HCT116 (cell line): ENCODE data around the gene ABCC10.

Experiments used
- ATF3 ChIP-seq: IDR thresholded peaks from 2 replicates; pipeline ENCODE4 v1.6.1; 2012
- EZH2 ChIP-seq: fragments of 200-600 bp; sonication (generic); IDR thresholded peaks from 2 replicates; pipeline ENCODE4 v1.6.1; 2017; ENCODE audit warnings: antibody characterized with exemption, mixed run types
- JUND ChIP-seq: IDR thresholded peaks from 2 replicates; pipeline ENCODE4 v1.6.1; 2012
- POLR2A ChIP-seq: IDR thresholded peaks from 2 replicates; pipeline ENCODE4 v1.7.0; 2011; ENCODE audit warnings: borderline replicate concordance; ENCODE audit not compliant: insufficient read depth, insufficient read length; ENCODE audit errors: extremely low read depth
- POLR2AphosphoS5 ChIP-seq: IDR thresholded peaks from 2 replicates; pipeline ENCODE4 v1.6.1; 2011; ENCODE audit warnings: mild to moderate bottlenecking, low read depth, low read length, moderate library complexity
- SP1 ChIP-seq: IDR thresholded peaks from 2 replicates; pipeline ENCODE4 v1.6.1; 2012; ENCODE audit warnings: low read depth
- TF ChIP-seq, protein P1 (sequence below), 3 experiments: fragments of 200-600 bp in 1 of 3; sonication (generic) in 1 of 3; IDR thresholded peaks in 2 of 3; conservative IDR thresholded peaks in 1 of 3; 2 replicates each; pipeline ENCODE4 v1.5.1; 2012 to 2017; ENCODE audit warnings: low read depth in 2 of 3, low read length in 2 of 3, antibody characterized with exemption in 1 of 3, borderline replicate concordance in 1 of 3, control low read depth in 1 of 3, mild to moderate bottlenecking in 1 of 3, mixed read lengths in 1 of 3, mixed run types in 1 of 3, moderate library complexity in 1 of 3; ENCODE audit not compliant: insufficient read depth in 1 of 3
- TF ChIP-seq, protein P2 (sequence below): IDR thresholded peaks from 2 replicates; pipeline ENCODE4 v1.6.1; 2011; ENCODE audit warnings: mild to moderate bottlenecking, low read length, moderate library complexity; ENCODE audit not compliant: insufficient replicate concordance; ENCODE audit errors: extremely low read depth

DNA sequence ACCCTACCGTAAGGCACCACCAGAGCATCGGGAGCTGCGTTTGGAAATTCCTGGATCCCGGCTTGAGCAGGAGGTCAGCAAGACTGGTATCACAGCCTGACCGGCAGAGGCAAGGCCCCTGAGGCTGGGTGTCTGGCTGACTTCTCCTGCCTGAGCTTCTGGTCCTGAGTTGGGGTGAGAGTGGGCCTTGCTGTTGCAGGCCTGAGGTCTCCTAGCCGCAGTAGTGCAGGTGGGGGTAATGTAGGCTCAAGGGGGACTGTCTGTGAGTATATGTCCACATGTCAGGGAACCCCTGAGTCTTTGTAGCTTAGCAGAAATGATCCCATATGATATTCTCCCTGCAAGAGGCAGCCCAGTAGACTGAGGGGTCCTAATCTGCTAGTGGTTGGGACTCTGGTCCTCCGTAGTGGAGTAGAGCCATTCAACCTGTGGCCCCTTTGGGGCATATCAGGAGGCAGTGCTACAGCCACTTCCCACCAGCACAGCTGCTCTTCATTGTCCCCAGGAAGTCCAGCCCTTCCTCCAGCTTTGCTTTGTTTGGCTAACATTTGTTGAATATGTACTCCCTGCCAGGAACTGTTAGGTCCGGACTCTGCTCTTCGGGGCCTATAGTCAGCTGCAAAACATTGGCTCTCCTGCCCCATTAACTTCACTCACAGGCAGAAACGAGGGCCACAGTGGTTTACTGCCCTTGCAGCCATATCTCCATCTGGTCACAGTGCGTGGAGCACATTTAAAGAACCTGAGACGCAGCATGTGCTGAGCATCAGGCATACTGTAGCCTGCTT, 71.9 kb downstream of the ABCC10 start:
- TF ChIP-seq EZH2 (no peak), POLR2AphosphoS5 (no peak), ATF3 (no peak), POLR2A (no peak), JUND (no peak), SP1 (no peak)
- TF ChIP-seq, protein P1, sequence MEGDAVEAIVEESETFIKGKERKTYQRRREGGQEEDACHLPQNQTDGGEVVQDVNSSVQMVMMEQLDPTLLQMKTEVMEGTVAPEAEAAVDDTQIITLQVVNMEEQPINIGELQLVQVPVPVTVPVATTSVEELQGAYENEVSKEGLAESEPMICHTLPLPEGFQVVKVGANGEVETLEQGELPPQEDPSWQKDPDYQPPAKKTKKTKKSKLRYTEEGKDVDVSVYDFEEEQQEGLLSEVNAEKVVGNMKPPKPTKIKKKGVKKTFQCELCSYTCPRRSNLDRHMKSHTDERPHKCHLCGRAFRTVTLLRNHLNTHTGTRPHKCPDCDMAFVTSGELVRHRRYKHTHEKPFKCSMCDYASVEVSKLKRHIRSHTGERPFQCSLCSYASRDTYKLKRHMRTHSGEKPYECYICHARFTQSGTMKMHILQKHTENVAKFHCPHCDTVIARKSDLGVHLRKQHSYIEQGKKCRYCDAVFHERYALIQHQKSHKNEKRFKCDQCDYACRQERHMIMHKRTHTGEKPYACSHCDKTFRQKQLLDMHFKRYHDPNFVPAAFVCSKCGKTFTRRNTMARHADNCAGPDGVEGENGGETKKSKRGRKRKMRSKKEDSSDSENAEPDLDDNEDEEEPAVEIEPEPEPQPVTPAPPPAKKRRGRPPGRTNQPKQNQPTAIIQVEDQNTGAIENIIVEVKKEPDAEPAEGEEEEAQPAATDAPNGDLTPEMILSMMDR (IDR thresholded peaks at IDR 0.05 in 2 of 3, conservative IDR thresholded peaks at IDR 0.05 in 1 of 3; ENCODE audit: borderline replicate concordance in 1 of 3, insufficient read depth in 1 of 3, low read depth in 2 of 3, low read length in 2 of 3), result no peak
- TF ChIP-seq, protein P2, sequence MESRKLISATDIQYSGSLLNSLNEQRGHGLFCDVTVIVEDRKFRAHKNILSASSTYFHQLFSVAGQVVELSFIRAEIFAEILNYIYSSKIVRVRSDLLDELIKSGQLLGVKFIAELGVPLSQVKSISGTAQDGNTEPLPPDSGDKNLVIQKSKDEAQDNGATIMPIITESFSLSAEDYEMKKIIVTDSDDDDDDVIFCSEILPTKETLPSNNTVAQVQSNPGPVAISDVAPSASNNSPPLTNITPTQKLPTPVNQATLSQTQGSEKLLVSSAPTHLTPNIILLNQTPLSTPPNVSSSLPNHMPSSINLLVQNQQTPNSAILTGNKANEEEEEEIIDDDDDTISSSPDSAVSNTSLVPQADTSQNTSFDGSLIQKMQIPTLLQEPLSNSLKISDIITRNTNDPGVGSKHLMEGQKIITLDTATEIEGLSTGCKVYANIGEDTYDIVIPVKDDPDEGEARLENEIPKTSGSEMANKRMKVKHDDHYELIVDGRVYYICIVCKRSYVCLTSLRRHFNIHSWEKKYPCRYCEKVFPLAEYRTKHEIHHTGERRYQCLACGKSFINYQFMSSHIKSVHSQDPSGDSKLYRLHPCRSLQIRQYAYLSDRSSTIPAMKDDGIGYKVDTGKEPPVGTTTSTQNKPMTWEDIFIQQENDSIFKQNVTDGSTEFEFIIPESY, result no peak
